HL-60 (cell line): Measurements from ENCODE around the gene LRPAP1.

Experiments used
- DNase-seq, 2 experiments: peaks; one replicate each; pipeline ENCODE4 v3.0.0-alpha.2; 2010 to 2020; ENCODE audit warnings: low read depth in 1 of 2, low spot score in 1 of 2
- H3K27ac ChIP-seq: fragments of 250-450 bp; sonication (Bioruptor Pico); replicated peaks from 2 replicates; pipeline ENCODE4 v1.5.1; 2020; ENCODE audit warnings: mild to moderate bottlenecking, moderate library complexity
- H3K27me3 ChIP-seq: fragments of 250-450 bp; sonication (Bioruptor Pico); 2 replicates; pipeline ENCODE4 v1.5.1; 2021; ENCODE audit warnings: mild to moderate bottlenecking, moderate library complexity; ENCODE audit not compliant: insufficient read depth, poor library complexity, severe bottlenecking
- H3K4me3 ChIP-seq: replicated peaks from 2 replicates; pipeline ENCODE4 v1.5.1; 2011; ENCODE audit warnings: mild to moderate bottlenecking, control low read depth, low read length; ENCODE audit not compliant: insufficient read depth
- GABPA ChIP-seq: IDR thresholded peaks from 2 replicates; pipeline ENCODE4 v1.6.1; 2012; ENCODE audit warnings: low read depth
- POLR2AphosphoS5 ChIP-seq: IDR thresholded peaks from 2 replicates; pipeline ENCODE4 v1.6.1; 2012; ENCODE audit warnings: low read depth
- SPI1 ChIP-seq: IDR thresholded peaks from 2 replicates; pipeline ENCODE4 v1.6.1; 2012; ENCODE audit warnings: low read depth, mild to moderate bottlenecking, borderline replicate concordance
- TF ChIP-seq, protein P1 (sequence below): IDR thresholded peaks from 2 replicates; pipeline ENCODE4 v1.6.1; 2012; ENCODE audit warnings: low read depth; ENCODE audit not compliant: insufficient replicate concordance
- TF ChIP-seq, protein P2 (sequence below): IDR thresholded peaks from one replicate; pipeline ENCODE4 v1.5.1; 2011; ENCODE audit warnings: low read length, control low read depth, inconsistent platforms; ENCODE audit not compliant: insufficient read depth

The LRPAP1 gene

GRCh38 chr4:3475041-3475712, 57.0 kb downstream of the LRPAP1 start:
- TF ChIP-seq, protein P1, sequence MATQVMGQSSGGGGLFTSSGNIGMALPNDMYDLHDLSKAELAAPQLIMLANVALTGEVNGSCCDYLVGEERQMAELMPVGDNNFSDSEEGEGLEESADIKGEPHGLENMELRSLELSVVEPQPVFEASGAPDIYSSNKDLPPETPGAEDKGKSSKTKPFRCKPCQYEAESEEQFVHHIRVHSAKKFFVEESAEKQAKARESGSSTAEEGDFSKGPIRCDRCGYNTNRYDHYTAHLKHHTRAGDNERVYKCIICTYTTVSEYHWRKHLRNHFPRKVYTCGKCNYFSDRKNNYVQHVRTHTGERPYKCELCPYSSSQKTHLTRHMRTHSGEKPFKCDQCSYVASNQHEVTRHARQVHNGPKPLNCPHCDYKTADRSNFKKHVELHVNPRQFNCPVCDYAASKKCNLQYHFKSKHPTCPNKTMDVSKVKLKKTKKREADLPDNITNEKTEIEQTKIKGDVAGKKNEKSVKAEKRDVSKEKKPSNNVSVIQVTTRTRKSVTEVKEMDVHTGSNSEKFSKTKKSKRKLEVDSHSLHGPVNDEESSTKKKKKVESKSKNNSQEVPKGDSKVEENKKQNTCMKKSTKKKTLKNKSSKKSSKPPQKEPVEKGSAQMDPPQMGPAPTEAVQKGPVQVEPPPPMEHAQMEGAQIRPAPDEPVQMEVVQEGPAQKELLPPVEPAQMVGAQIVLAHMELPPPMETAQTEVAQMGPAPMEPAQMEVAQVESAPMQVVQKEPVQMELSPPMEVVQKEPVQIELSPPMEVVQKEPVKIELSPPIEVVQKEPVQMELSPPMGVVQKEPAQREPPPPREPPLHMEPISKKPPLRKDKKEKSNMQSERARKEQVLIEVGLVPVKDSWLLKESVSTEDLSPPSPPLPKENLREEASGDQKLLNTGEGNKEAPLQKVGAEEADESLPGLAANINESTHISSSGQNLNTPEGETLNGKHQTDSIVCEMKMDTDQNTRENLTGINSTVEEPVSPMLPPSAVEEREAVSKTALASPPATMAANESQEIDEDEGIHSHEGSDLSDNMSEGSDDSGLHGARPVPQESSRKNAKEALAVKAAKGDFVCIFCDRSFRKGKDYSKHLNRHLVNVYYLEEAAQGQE = no peak
- TF ChIP-seq SPI1 (no peak), POLR2AphosphoS5 (no peak), GABPA (no peak)
- TF ChIP-seq, protein P2, sequence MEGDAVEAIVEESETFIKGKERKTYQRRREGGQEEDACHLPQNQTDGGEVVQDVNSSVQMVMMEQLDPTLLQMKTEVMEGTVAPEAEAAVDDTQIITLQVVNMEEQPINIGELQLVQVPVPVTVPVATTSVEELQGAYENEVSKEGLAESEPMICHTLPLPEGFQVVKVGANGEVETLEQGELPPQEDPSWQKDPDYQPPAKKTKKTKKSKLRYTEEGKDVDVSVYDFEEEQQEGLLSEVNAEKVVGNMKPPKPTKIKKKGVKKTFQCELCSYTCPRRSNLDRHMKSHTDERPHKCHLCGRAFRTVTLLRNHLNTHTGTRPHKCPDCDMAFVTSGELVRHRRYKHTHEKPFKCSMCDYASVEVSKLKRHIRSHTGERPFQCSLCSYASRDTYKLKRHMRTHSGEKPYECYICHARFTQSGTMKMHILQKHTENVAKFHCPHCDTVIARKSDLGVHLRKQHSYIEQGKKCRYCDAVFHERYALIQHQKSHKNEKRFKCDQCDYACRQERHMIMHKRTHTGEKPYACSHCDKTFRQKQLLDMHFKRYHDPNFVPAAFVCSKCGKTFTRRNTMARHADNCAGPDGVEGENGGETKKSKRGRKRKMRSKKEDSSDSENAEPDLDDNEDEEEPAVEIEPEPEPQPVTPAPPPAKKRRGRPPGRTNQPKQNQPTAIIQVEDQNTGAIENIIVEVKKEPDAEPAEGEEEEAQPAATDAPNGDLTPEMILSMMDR = no peak
- Histone ChIP-seq H3K27ac (no peak overlapping the region), H3K4me3 (no peak overlapping the region), H3K27me3 (peaks cover 2% of the 10 kb centered on the region)
- no peak for DNase-seq

DNA sequence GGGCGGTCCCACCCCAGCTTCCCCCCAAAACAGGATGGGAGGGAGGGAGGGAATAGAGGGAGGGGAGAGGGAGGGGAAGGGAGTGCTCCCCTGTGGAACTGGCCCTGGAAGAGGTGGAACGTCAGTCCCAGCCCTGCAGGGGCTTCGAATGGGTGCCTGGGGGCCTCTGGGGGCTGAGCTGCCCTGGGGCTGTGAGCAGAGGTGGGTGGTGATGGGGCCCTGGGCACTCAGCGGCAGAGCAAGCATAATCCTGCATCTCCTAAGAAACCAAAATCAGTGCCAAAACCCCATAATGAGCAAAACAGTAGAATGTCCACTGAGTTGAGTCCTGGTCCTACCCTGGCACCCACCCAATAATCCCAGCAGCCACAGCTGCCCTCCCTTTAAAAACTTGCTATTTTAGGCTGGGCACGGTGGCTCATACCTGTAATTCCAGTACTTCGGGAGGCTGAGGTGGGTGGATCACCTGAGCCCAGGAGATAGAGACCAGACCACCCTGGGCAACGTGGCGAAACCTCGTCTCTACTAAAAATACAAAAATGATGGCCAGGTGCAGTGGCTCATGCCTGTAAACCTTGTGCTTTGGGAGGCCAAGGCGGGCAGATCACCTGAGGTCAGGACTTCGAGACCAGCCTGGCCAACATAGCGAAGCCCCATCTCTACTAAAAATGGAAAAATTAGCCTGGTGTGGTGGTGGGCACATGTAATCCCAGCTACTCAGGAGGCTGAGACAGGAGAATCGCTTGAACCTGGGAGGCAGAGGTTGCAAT, 58.0 kb downstream of the LRPAP1 start:
- Histone ChIP-seq H3K27ac (no peak overlapping the region), H3K27me3 (peaks cover 2% of the 10 kb centered on the region), H3K4me3 (no peak overlapping the region)
- no peak for TF ChIP-seq GABPA
- no peak for TF ChIP-seq POLR2AphosphoS5
- no peak for TF ChIP-seq SPI1
- TF ChIP-seq, protein P1 = no peak
- TF ChIP-seq, protein P2 = no peak
- DNase-seq = no peak

GRCh38 chr4:3473181-3473950, 58.9 kb downstream of the LRPAP1 start:
- TF ChIP-seq, protein P1 = no peak
- TF ChIP-seq SPI1 = no peak
- TF ChIP-seq, protein P2 = no peak
- TF ChIP-seq GABPA = no peak
- TF ChIP-seq POLR2AphosphoS5 = no peak
- no peak for DNase-seq
- Histone ChIP-seq H3K27me3 (peaks cover 2% of the 10 kb centered on the region), H3K4me3 (no peak overlapping the region), H3K27ac (no peak overlapping the region)
